HEK293 (cell line): ENCODE results near the gene SYN1.
A peak's percentile ranks its signal among the peaks of the same experiment; 100 is the strongest.

Experiments used
- CTCF ChIA-PET: fragments of 350-600 bp; formaldehyde crosslinking; extraction: SDS; loops from one replicate; lab custom pipeline; 2021; ENCODE audit warnings: antibody characterized with exemption; lab: Yijun Ruan, JAX
- POLR2A ChIA-PET: fragments of 300-600 bp; formaldehyde crosslinking; extraction: SDS; loops from one replicate; lab custom pipeline; 2020; ENCODE audit warnings: antibody characterized with exemption, inconsistent platforms; lab: Yijun Ruan, JAX
- H3K27ac ChIP-seq: fragments of 200-500 bp; sonication (Bioruptor generic); 2 replicates; pipeline ENCODE4 v1.5.1; 2014; ENCODE audit warnings: low read depth, low read length, control low read depth, inconsistent platforms; ENCODE audit errors: extremely low read depth
- H3K36me3 ChIP-seq, 2 experiments: fragments of 200-500 bp in 1 of 2; sonication (Bioruptor generic) in 1 of 2; 1 replicate in 1 of 2; 2 replicates in 1 of 2; pipeline ENCODE4 v1.5.1; 2014 to 2017; ENCODE audit warnings: inconsistent platforms in 2 of 2, low read length in 2 of 2; ENCODE audit not compliant: control insufficient read depth in 2 of 2, insufficient read depth in 1 of 2
- H3K4me1 ChIP-seq: fragments of 200-500 bp; sonication (Bioruptor generic); 2 replicates; pipeline ENCODE4 v1.5.1; 2014; ENCODE audit warnings: mild to moderate bottlenecking, low read length, inconsistent platforms; ENCODE audit not compliant: control insufficient read depth, insufficient read depth
- H3K4me3 ChIP-seq: 2 replicates; pipeline ENCODE4 v1.5.1; 2011; ENCODE audit warnings: low read depth, mild to moderate bottlenecking, control low read depth, low read length, moderate library complexity
- H3K9me3 ChIP-seq: fragments of 200-500 bp; sonication (Bioruptor generic); 2 replicates; pipeline ENCODE4 v1.5.1; 2014; ENCODE audit warnings: low read depth, low read length, inconsistent platforms; ENCODE audit not compliant: control insufficient read depth, insufficient read depth
- BCL11B ChIP-seq: fragments of 450-650 bp; formaldehyde crosslinking; IDR thresholded peaks from 2 replicates; pipeline ENCODE4 v1.5.1; 2016; ENCODE audit warnings: low read depth, missing biosample characterization, missing genetic modification characterization
- FEZF1 ChIP-seq: fragments of 450-650 bp; formaldehyde crosslinking; IDR thresholded peaks from 2 replicates; pipeline ENCODE4 v1.5.1; 2016; ENCODE audit warnings: missing biosample characterization, missing genetic modification characterization
- KLF1 ChIP-seq: fragments of 450-650 bp; formaldehyde crosslinking; IDR thresholded peaks from 2 replicates; pipeline ENCODE4 v1.5.1; 2016; ENCODE audit warnings: missing biosample characterization, missing genetic modification characterization
- KLF10 ChIP-seq: fragments of 450-650 bp; IDR thresholded peaks from 2 replicates; pipeline ENCODE4 v1.5.1; 2018; ENCODE audit warnings: missing biosample characterization, mild to moderate bottlenecking, missing genetic modification characterization
- KLF7 ChIP-seq: fragments of 450-650 bp; formaldehyde crosslinking; IDR thresholded peaks from 2 replicates; pipeline ENCODE4 v1.5.1; 2016; ENCODE audit warnings: missing biosample characterization, missing genetic modification characterization, borderline replicate concordance
- WT1 ChIP-seq: fragments of 450-650 bp; formaldehyde crosslinking; IDR thresholded peaks from 2 replicates; pipeline ENCODE4 v1.5.1; 2016; ENCODE audit warnings: missing biosample characterization, missing genetic modification characterization
- ZBTB26 ChIP-seq: fragments of 450-650 bp; formaldehyde crosslinking; optimal IDR thresholded peaks from 2 replicates; pipeline ENCODE3; 2016; ENCODE audit warnings: missing biosample characterization, mild to moderate bottlenecking, missing genetic modification characterization
- ZFP41 ChIP-seq: fragments of 450-650 bp; formaldehyde crosslinking; IDR thresholded peaks from 2 replicates; pipeline ENCODE4 v1.5.1; 2016; ENCODE audit warnings: missing biosample characterization, missing genetic modification characterization, borderline replicate concordance
- ZIC2 ChIP-seq: fragments of 450-650 bp; formaldehyde crosslinking; IDR thresholded peaks from 2 replicates; pipeline ENCODE4 v1.5.1; 2016; ENCODE audit warnings: missing biosample characterization, missing genetic modification characterization
- ZNF114 ChIP-seq: fragments of 450-650 bp; formaldehyde crosslinking; IDR thresholded peaks from 2 replicates; pipeline ENCODE4 v1.5.0; 2017; ENCODE audit warnings: missing biosample characterization, missing genetic modification characterization
- ZNF133 ChIP-seq: fragments of 450-650 bp; formaldehyde crosslinking; IDR thresholded peaks from 2 replicates; pipeline ENCODE4 v1.5.1; 2016; ENCODE audit warnings: missing biosample characterization, missing genetic modification characterization
- ZNF140 ChIP-seq: fragments of 450-650 bp; formaldehyde crosslinking; IDR thresholded peaks from 2 replicates; pipeline ENCODE4 v1.5.1; 2016; ENCODE audit warnings: missing biosample characterization, missing genetic modification characterization
- ZNF146 ChIP-seq: fragments of 450-650 bp; formaldehyde crosslinking; IDR thresholded peaks from 2 replicates; pipeline ENCODE4 v1.5.1; 2016; ENCODE audit warnings: missing biosample characterization, missing genetic modification characterization
- ZNF155 ChIP-seq: fragments of 450-650 bp; formaldehyde crosslinking; IDR thresholded peaks from 2 replicates; pipeline ENCODE4 v1.5.1; 2016; ENCODE audit warnings: missing biosample characterization, missing genetic modification characterization
- ZNF2 ChIP-seq: fragments of 450-650 bp; formaldehyde crosslinking; IDR thresholded peaks from 2 replicates; pipeline ENCODE4 v1.5.1; 2016; ENCODE audit warnings: missing biosample characterization, missing genetic modification characterization
- ZNF335 ChIP-seq: fragments of 450-650 bp; formaldehyde crosslinking; conservative IDR thresholded peaks from 2 replicates; pipeline ENCODE4 v1.5.1; 2016; ENCODE audit warnings: missing biosample characterization, missing genetic modification characterization
- ZNF354C ChIP-seq: fragments of 450-650 bp; formaldehyde crosslinking; IDR thresholded peaks from 2 replicates; pipeline ENCODE4 v1.5.1; 2016; ENCODE audit warnings: missing biosample characterization, missing genetic modification characterization, low read depth, borderline replicate concordance
- ZNF423 ChIP-seq: fragments of 450-650 bp; formaldehyde crosslinking; IDR thresholded peaks from 2 replicates; pipeline ENCODE4 v1.5.1; 2016; ENCODE audit warnings: missing biosample characterization, missing genetic modification characterization
- ZNF433 ChIP-seq: fragments of 450-650 bp; formaldehyde crosslinking; IDR thresholded peaks from 2 replicates; pipeline ENCODE4 v1.5.1; 2016; ENCODE audit warnings: missing biosample characterization, missing genetic modification characterization, low read depth
- ZNF48 ChIP-seq: fragments of 450-650 bp; formaldehyde crosslinking; IDR thresholded peaks from 2 replicates; pipeline ENCODE4 v1.5.1; 2016; ENCODE audit warnings: missing biosample characterization, missing genetic modification characterization
- ZNF501 ChIP-seq: fragments of 450-650 bp; formaldehyde crosslinking; IDR thresholded peaks from 2 replicates; pipeline ENCODE4 v1.5.1; 2016; ENCODE audit warnings: missing biosample characterization, missing genetic modification characterization
- ZNF549 ChIP-seq: fragments of 450-650 bp; IDR thresholded peaks from 2 replicates; pipeline ENCODE4 v1.5.1; 2018; ENCODE audit warnings: missing biosample characterization, missing genetic modification characterization, mild to moderate bottlenecking, inconsistent platforms, moderate library complexity
- ZNF629 ChIP-seq: fragments of 450-650 bp; formaldehyde crosslinking; IDR thresholded peaks from 2 replicates; pipeline ENCODE4 v1.5.1; 2017; ENCODE audit warnings: missing biosample characterization, missing genetic modification characterization
- ZNF658 ChIP-seq: fragments of 450-650 bp; formaldehyde crosslinking; IDR thresholded peaks from 2 replicates; pipeline ENCODE4; 2016; ENCODE audit warnings: missing biosample characterization, missing genetic modification characterization
- ZNF677 ChIP-seq: fragments of 450-650 bp; IDR thresholded peaks from 2 replicates; pipeline ENCODE4 v1.5.0; 2018; ENCODE audit warnings: missing biosample characterization, mild to moderate bottlenecking, missing genetic modification characterization, moderate library complexity
- ZNF768 ChIP-seq: fragments of 450-650 bp; formaldehyde crosslinking; IDR thresholded peaks from 2 replicates; pipeline ENCODE4 v1.5.1; 2018; ENCODE audit warnings: missing biosample characterization, mild to moderate bottlenecking, missing genetic modification characterization
- ZNF785 ChIP-seq: fragments of 450-650 bp; formaldehyde crosslinking; IDR thresholded peaks from 2 replicates; pipeline ENCODE4 v1.5.1; 2016; ENCODE audit warnings: missing biosample characterization, missing genetic modification characterization
- ZNF791 ChIP-seq: fragments of 450-650 bp; formaldehyde crosslinking; IDR thresholded peaks from 2 replicates; pipeline ENCODE4 v1.5.1; 2016; ENCODE audit warnings: missing biosample characterization, missing genetic modification characterization
- ZSCAN16 ChIP-seq: fragments of 450-650 bp; formaldehyde crosslinking; IDR thresholded peaks from 2 replicates; pipeline ENCODE4 v1.5.1; 2016; ENCODE audit warnings: missing biosample characterization, missing genetic modification characterization
- TF ChIP-seq, protein P1 (sequence below): fragments of 450-650 bp; formaldehyde crosslinking; IDR thresholded peaks from 2 replicates; pipeline ENCODE4 v1.5.1; 2017; ENCODE audit warnings: missing biosample characterization, mild to moderate bottlenecking, missing genetic modification characterization, moderate library complexity
- TF ChIP-seq, protein P2 (sequence below): fragments of 450-650 bp; formaldehyde crosslinking; IDR thresholded peaks from 2 replicates; pipeline ENCODE4 v1.5.1; 2016; ENCODE audit warnings: missing biosample characterization, missing genetic modification characterization

SYN1 gene

DNA sequence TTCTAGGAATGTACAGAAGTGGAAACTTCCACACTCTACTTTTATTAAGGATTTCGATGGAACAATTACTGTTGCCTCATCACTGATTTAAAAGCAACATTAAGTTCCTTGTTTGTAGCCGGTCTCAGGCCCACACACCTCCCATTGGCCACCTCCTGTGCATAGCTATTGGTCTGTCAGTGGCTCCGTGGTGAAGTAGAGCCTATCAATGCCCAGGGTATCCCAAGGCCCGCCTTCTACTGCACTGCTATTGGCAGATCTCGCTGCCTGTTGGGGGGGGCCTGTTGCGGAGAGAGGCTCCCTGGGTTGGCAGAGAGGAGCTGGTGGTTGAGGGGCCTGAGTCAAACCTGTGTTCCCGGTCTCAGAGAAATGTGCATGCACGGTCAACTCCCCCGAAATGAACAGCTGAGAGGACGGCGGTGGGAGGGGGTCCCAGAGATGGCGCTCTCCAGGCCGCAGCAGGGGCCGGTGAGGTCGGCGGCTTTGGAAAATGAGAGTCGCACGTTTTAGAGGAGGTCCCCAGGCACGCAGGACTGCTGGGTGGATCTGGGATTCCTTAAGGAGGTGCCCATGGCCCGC is 63.5 kb downstream of the SYN1 start (continued):
- no peak for TF ChIP-seq ZNF140 (tag by site-specific recombination)
- TF ChIP-seq ZSCAN16 (tag by site-specific recombination) = no peak
- no peak for TF ChIP-seq BCL11B (tag by site-specific recombination)
- TF ChIP-seq ZNF768 = no peak
- no peak for TF ChIP-seq ZNF433 (tag by site-specific recombination)
- no peak for TF ChIP-seq KLF7 (tag by site-specific recombination)
- no peak for TF ChIP-seq WT1 (tag by site-specific recombination)
- TF ChIP-seq ZNF629 (tag by site-specific recombination) = no peak
- TF ChIP-seq ZFP41 = no peak
- TF ChIP-seq ZNF335 (tag by site-specific recombination) = peak; percentile 88
- TF ChIP-seq ZNF114 (tag by site-specific recombination) = no peak
- no peak for TF ChIP-seq ZNF354C (tag by site-specific recombination)
- TF ChIP-seq, protein P1, sequence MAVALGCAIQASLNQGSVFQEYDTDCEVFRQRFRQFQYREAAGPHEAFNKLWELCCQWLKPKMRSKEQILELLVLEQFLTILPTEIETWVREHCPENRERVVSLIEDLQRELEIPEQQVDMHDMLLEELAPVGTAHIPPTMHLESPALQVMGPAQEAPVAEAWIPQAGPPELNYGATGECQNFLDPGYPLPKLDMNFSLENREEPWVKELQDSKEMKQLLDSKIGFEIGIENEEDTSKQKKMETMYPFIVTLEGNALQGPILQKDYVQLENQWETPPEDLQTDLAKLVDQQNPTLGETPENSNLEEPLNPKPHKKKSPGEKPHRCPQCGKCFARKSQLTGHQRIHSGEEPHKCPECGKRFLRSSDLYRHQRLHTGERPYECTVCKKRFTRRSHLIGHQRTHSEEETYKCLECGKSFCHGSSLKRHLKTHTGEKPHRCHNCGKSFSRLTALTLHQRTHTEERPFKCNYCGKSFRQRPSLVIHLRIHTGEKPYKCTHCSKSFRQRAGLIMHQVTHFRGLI (tag by site-specific recombination) = no peak
- no peak for TF ChIP-seq ZBTB26 (tag by site-specific recombination)
- TF ChIP-seq ZNF677 (tag by site-specific recombination) = no peak
- TF ChIP-seq, protein P2, sequence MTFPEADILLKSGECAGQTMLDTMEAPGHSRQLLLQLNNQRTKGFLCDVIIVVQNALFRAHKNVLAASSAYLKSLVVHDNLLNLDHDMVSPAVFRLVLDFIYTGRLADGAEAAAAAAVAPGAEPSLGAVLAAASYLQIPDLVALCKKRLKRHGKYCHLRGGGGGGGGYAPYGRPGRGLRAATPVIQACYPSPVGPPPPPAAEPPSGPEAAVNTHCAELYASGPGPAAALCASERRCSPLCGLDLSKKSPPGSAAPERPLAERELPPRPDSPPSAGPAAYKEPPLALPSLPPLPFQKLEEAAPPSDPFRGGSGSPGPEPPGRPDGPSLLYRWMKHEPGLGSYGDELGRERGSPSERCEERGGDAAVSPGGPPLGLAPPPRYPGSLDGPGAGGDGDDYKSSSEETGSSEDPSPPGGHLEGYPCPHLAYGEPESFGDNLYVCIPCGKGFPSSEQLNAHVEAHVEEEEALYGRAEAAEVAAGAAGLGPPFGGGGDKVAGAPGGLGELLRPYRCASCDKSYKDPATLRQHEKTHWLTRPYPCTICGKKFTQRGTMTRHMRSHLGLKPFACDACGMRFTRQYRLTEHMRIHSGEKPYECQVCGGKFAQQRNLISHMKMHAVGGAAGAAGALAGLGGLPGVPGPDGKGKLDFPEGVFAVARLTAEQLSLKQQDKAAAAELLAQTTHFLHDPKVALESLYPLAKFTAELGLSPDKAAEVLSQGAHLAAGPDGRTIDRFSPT (tag by site-specific recombination) = 0 out of 2 replicates have a peak, but pooled peaks have one; percentile 16

DNA sequence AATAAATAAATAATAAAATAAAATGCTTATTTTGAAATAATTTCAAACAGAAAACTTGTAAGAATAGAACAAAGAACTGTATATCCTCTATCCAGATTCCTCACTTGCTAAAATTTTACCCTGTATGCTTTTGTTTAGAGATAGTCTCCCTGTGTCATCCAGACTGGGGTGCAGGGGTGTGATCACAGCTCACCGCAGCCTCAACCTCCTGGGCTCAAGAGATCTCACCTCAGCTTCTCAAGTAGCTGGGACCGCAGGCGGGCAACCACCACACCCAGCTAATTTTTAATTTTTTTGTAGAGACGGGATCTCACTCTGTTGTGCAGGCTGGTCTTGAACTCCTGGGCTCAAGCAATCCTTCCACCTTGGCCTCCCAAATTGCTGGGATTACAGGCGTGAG is 76.2 kb downstream of the SYN1 start:
- no peak for TF ChIP-seq ZNF48
- TF ChIP-seq ZNF785 (tag by site-specific recombination) = no peak
- no peak for TF ChIP-seq ZNF2
- TF ChIP-seq ZNF501 (tag by site-specific recombination) = no peak
- TF ChIP-seq ZIC2 (tag by site-specific recombination) = no peak
- no peak for TF ChIP-seq KLF1 (tag by site-specific recombination)
- no peak for TF ChIP-seq ZNF354C (tag by site-specific recombination)
- no peak for TF ChIP-seq ZNF423
- no peak for TF ChIP-seq ZNF549 (tag by site-specific recombination)
- no peak for TF ChIP-seq ZNF146 (tag by site-specific recombination)
- TF ChIP-seq FEZF1 (tag by site-specific recombination) = no peak
- no peak for TF ChIP-seq ZNF155 (tag by site-specific recombination)
- no peak for TF ChIP-seq KLF10 (tag by site-specific recombination)
- TF ChIP-seq ZNF133 (tag by site-specific recombination) = no peak
- TF ChIP-seq ZNF791 (tag by site-specific recombination) = no peak
- no peak for TF ChIP-seq ZNF658 (tag by site-specific recombination)
- TF ChIP-seq, all 188 proteins: peak for 0
- ChIA-PET CTCF (interaction anchor here (0.7 kb wide), 1 partner anchor 1403 kb away, joined by 3 read pairs; no protein-coding TSS in a partner anchor), POLR2A (no interaction called here)
- Histone ChIP-seq H3K27ac (no peak overlapping the region), H3K4me3 (no peak overlapping the region), H3K4me1 (no peaks in the 10 kb centered on the region), H3K36me3 (no peaks in the 10 kb centered on the region), H3K9me3 (no peaks in the 10 kb centered on the region)
